ENCODE results near the gene PRXL2A. TPM values are rescaled to one million over a fixed set of nuclear protein-coding genes. Genes with fewer than 3 reads are reported as not detected.

The PRXL2A gene
- total and polyA plus RNA-seq, 2 experiments from 2014 or later = 166 to 222 TPM

DNA sequence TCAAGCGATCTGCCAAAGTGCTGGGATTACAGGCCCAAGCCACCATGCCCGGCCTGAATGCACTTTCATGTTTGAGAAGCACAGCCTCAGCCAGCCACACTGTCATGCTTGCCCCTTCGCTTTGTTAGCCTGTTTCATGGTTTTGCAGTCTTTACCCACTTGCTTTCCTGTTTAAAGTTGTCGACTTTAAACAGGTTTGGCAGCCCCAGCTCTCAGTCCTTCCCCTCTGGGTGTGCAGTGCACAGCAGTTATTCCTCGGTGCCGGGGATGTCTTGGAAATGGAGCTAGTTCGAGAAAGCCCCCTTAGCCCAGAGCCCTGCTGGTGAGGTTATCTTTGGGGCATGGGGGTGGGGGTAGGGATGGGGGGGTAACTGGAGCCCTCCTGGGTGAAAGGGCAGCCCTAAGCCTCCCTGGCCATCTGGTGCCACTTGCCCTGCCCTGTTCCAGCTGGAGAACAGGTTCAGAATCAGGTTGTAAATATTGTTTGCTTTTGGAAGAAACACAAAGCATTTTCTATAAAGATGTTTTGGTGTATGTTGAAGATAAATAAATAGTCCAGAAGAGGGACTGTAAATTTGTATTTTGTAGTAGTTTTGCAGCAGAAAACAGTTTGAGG lies 60.6 kb downstream of the PRXL2A start:
- Histone ChIP-seq H3K79me2 (peaks cover 100% of the 10 kb centered on the region), H3K9me2 (replicated peaks; ENCODE audit: insufficient read depth) (no peaks in the 10 kb centered on the region), H3K27me3 (no peaks in the 10 kb centered on the region), H3K4me2 (peak overlapping the region; percentile 59), H3K4me3 (no peak overlapping the region), H4K20me1 (ENCODE audit: insufficient read depth, poor library complexity, severe bottlenecking) (peaks cover 80% of the 10 kb centered on the region), H3K9me3 (ENCODE audit: low read depth) (no peaks in the 10 kb centered on the region), H3K4me1 (ENCODE audit: insufficient read depth) (peaks cover 68% of the 10 kb centered on the region), H2AFZ (no peak overlapping the region), H3K36me3 (replicated peaks; ENCODE audit: insufficient read depth, low read depth) (no peaks in the 10 kb centered on the region), H3K27ac (peak overlapping the region; percentile 55)
- 52% methylated on average over 7 of the region's 7 CpGs for WGBS (ENCODE audit: low lambda C conversion rate, missing lambda C conversion rate)
- TF ChIP-seq EZH2 (IDR thresholded peaks at IDR 0.05; ENCODE audit: borderline replicate concordance) (no peak), EZH2phosphoT487 (IDR thresholded peaks at IDR 0.05; ENCODE audit: low read depth, severe bottlenecking, unreplicated experiment) (no peak)
- TF ChIP-seq, protein P1, sequence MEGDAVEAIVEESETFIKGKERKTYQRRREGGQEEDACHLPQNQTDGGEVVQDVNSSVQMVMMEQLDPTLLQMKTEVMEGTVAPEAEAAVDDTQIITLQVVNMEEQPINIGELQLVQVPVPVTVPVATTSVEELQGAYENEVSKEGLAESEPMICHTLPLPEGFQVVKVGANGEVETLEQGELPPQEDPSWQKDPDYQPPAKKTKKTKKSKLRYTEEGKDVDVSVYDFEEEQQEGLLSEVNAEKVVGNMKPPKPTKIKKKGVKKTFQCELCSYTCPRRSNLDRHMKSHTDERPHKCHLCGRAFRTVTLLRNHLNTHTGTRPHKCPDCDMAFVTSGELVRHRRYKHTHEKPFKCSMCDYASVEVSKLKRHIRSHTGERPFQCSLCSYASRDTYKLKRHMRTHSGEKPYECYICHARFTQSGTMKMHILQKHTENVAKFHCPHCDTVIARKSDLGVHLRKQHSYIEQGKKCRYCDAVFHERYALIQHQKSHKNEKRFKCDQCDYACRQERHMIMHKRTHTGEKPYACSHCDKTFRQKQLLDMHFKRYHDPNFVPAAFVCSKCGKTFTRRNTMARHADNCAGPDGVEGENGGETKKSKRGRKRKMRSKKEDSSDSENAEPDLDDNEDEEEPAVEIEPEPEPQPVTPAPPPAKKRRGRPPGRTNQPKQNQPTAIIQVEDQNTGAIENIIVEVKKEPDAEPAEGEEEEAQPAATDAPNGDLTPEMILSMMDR (IDR thresholded peaks at IDR 0.05; ENCODE audit: poor library complexity) = no peak
- DNase-seq (ENCODE audit: low spot score) = no peak

DNA sequence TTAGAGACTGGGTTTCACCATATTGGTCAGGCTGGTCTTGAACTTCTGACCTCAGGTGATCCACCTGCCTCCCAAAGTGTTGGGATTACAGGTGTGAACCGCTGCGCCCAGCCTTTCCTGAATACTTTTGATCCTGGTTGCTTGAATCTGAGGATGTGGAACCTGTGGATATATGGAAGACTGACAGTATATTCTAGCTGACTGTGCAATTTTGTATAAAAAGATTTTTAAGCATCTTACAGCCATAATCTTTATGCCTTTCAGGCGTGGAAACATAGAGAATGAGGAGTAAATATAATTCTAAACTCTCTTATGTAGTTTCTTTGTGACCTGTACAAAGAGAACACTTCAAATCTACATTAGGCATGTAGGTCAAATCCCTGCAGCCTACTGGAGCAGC lies 61.9 kb downstream of the PRXL2A start:
- H4K20me1 ChIP-seq (ENCODE audit: insufficient read depth, poor library complexity, severe bottlenecking) = peaks cover 78% of the 10 kb centered on the region

DNA sequence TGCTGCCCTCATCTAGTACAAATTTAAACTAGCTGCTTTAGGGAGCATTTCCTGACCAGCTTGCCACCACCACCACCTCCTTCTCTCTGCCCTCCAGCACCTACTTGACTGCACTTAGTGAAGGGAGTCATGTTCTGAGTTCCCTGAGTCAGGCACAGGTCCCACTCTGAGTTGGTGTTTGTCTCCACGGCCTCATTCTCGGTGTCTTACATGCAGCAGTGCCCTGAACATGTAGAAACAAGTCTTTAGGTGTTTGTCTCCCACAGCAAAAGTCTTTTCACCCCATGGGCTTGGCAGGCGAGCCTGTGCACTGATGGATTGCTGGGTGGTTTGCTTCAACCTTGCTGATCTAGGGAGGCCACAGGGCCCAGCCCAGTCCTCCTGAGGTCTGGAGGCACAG lies 62.6 kb downstream of the PRXL2A start:
- no peaks in the 10 kb centered on the region for H3K9me3 ChIP-seq (ENCODE audit: low read depth)
- no peak overlapping the region for H3K4me2 ChIP-seq
- H2AFZ ChIP-seq = no peak overlapping the region
- WGBS (ENCODE audit: low lambda C conversion rate, missing lambda C conversion rate) = 84% methylated on average over 3 of the region's 3 CpGs
- H3K4me3 ChIP-seq = no peak overlapping the region
- no peaks in the 10 kb centered on the region for H3K9me2 ChIP-seq (replicated peaks; ENCODE audit: insufficient read depth)
- H3K36me3 ChIP-seq (replicated peaks; ENCODE audit: insufficient read depth, low read depth) = no peaks in the 10 kb centered on the region
- peaks cover 71% of the 10 kb centered on the region for H4K20me1 ChIP-seq (ENCODE audit: insufficient read depth, poor library complexity, severe bottlenecking)
- TF ChIP-seq EZH2 (IDR thresholded peaks at IDR 0.05; ENCODE audit: borderline replicate concordance) = no peak
- TF ChIP-seq, protein P1 (IDR thresholded peaks at IDR 0.05; ENCODE audit: poor library complexity) = no peak
- TF ChIP-seq EZH2phosphoT487 (IDR thresholded peaks at IDR 0.05; ENCODE audit: low read depth, severe bottlenecking, unreplicated experiment) = no peak
- H3K27ac ChIP-seq = no peak overlapping the region
- no peaks in the 10 kb centered on the region for H3K27me3 ChIP-seq
- DNase-seq (ENCODE audit: low spot score) = no peak
- H3K79me2 ChIP-seq = peaks cover 100% of the 10 kb centered on the region
- H3K4me1 ChIP-seq (ENCODE audit: insufficient read depth) = peaks cover 54% of the 10 kb centered on the region

More for the DNA sequence above, 61.9 kb downstream of the PRXL2A start:
- Histone ChIP-seq H3K79me2 (peaks cover 100% of the 10 kb centered on the region), H3K4me2 (no peak overlapping the region), H3K4me3 (no peak overlapping the region), H3K36me3 (replicated peaks; ENCODE audit: insufficient read depth, low read depth) (no peaks in the 10 kb centered on the region), H3K9me3 (ENCODE audit: low read depth) (no peaks in the 10 kb centered on the region), H3K9me2 (replicated peaks; ENCODE audit: insufficient read depth) (no peaks in the 10 kb centered on the region), H3K27ac (peak overlapping the region; percentile 42), H3K27me3 (no peaks in the 10 kb centered on the region), H3K4me1 (ENCODE audit: insufficient read depth) (peaks cover 60% of the 10 kb centered on the region), H2AFZ (no peak overlapping the region)
- TF ChIP-seq, protein P1 (IDR thresholded peaks at IDR 0.05; ENCODE audit: poor library complexity) = no peak
- TF ChIP-seq EZH2 (IDR thresholded peaks at IDR 0.05; ENCODE audit: borderline replicate concordance) (no peak), EZH2phosphoT487 (IDR thresholded peaks at IDR 0.05; ENCODE audit: low read depth, severe bottlenecking, unreplicated experiment) (no peak)
- WGBS (ENCODE audit: low lambda C conversion rate, missing lambda C conversion rate) = 98% methylated on average over 3 of the region's 3 CpGs
- no peak for DNase-seq (ENCODE audit: low spot score)

Data from hepatocyte (in vitro differentiated cells).